Uterus (tissue), 4 donors: ENCODE measurements around the gene NEIL1. TPM values are rescaled to one million over a fixed set of nuclear protein-coding genes. Genes with fewer than 3 reads are reported as not detected.

Experiments used
- DNase-seq, 2 donors: peaks; one replicate each; pipeline ENCODE4 v3.0.0-alpha.2; 2019 to 2020
- H3K27ac ChIP-seq, 2 donors: fragments of 200-600 bp; sonication (generic); 1 replicate in 1 of 2; 2 replicates in 1 of 2; pipeline ENCODE4 v1.5.1; 2016 to 2018
- H3K27me3 ChIP-seq, 2 donors: fragments of 200-600 bp; sonication (generic); one replicate each; pipeline ENCODE4 v1.5.1; 2018 to 2019; ENCODE audit warnings: control low read depth in 1 of 2
- H3K36me3 ChIP-seq, 2 donors: fragments of 200-600 bp; sonication (generic); one replicate each; pipeline ENCODE4 v1.5.1; 2019; ENCODE audit warnings: control low read depth in 1 of 2
- H3K4me1 ChIP-seq, 2 donors: fragments of 200-600 bp; sonication (generic); one replicate each; pipeline ENCODE4 v1.5.1; 2018 to 2019; ENCODE audit warnings: control low read depth in 1 of 2
- H3K4me3 ChIP-seq, 2 donors: fragments of 200-600 bp; sonication (generic); 1 replicate in 1 of 2; 2 replicates in 1 of 2; pipeline ENCODE4 v1.5.1; 2018 to 2019; ENCODE audit warnings: mild to moderate bottlenecking in 1 of 2
- H3K9me3 ChIP-seq, 2 donors: fragments of 200-600 bp; sonication (generic); one replicate each; pipeline ENCODE4 v1.5.1; 2019; ENCODE audit warnings: control low read depth in 1 of 2
- POLR2A ChIP-seq, 2 donors: fragments of 450-650 bp; IDR thresholded peaks; one replicate each; pipeline ENCODE4 v1.6.1; 2016; ENCODE audit warnings: antibody characterized with exemption in 2 of 2, mild to moderate bottlenecking in 1 of 2, moderate library complexity in 1 of 2
- intact Hi-C: fragments of 100-400 bp; cut with DNase I; formaldehyde crosslinking; loops from one replicate; pipeline ENCODE4 v1.15.1; 2023; ENCODE audit warnings: low total_unique reads
- total RNA-seq, 4 donors: library from RNA; depleted of rRNA in 3 of 4; stranded (reverse); fragments of >200 nt in 3 of 4; gene quantifications; one replicate each; pipeline versions ENCODE4 v1.1.0 to v1.2.4, GENCODE V29; 2014 to 2023
- TF ChIP-seq, protein P1 (sequence below), 4 experiments: fragments of 200-600 bp in 2 of 4; fragments of 450-650 bp in 2 of 4; sonication (generic) in 2 of 4; IDR thresholded peaks; one replicate each; pipeline ENCODE4 v1.5.1; 2016 to 2019; ENCODE audit warnings: antibody characterized with exemption in 4 of 4, mild to moderate bottlenecking in 2 of 4, moderate library complexity in 1 of 4
- donor health status: DM: yes; HTN: yes; CAD: no.

NEIL1 gene
- total RNA-seq, 4 donors from 2014 or later, result 6.5 to 155 (median 37.2) TPM

- intact Hi-C loops, result loop anchor here (10.0 kb wide), 1 partner anchor 265 kb away; the partner anchor contains the start of gene SNUPN
- no peaks in the 10 kb centered on the region for H3K4me1 ChIP-seq
- H3K27ac ChIP-seq, result no peak overlapping the region
- H3K4me3 ChIP-seq, result no peak overlapping the region
- no peaks in the 10 kb centered on the region for H3K9me3 ChIP-seq
- H3K36me3 ChIP-seq, result no peaks in the 10 kb centered on the region
- no peaks in the 10 kb centered on the region for H3K27me3 ChIP-seq
- TF ChIP-seq, protein P1, sequence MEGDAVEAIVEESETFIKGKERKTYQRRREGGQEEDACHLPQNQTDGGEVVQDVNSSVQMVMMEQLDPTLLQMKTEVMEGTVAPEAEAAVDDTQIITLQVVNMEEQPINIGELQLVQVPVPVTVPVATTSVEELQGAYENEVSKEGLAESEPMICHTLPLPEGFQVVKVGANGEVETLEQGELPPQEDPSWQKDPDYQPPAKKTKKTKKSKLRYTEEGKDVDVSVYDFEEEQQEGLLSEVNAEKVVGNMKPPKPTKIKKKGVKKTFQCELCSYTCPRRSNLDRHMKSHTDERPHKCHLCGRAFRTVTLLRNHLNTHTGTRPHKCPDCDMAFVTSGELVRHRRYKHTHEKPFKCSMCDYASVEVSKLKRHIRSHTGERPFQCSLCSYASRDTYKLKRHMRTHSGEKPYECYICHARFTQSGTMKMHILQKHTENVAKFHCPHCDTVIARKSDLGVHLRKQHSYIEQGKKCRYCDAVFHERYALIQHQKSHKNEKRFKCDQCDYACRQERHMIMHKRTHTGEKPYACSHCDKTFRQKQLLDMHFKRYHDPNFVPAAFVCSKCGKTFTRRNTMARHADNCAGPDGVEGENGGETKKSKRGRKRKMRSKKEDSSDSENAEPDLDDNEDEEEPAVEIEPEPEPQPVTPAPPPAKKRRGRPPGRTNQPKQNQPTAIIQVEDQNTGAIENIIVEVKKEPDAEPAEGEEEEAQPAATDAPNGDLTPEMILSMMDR (IDR thresholded peaks at IDR 0.05), result no peak
- TF ChIP-seq POLR2A (IDR thresholded peaks at IDR 0.05), result no peak
- no peak for DNase-seq
Observed at GRCh38 chr15:75359537-75360250, 12.9 kb downstream of the NEIL1 start.

DNA sequence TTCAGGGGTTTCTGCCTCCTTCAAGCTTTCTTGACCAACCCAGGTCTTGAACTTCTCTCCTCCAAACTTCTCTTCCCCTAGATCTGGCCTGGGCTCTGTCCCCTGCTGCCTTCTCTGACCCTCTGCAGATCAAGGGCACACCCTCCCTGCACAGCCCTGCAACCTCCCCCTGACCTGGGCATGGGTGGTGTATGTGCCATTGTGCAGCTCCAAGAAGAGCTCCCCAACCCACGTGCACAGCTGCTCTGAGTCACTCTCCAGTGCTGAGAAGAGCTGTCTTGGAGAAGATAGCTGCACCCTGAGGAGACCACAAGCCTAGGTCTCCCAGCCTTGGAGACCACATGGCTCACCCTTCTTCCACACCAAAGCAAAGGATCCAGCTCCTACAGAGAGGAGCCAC lies 13.6 kb downstream of the NEIL1 start:
- intact Hi-C loops, result loop anchor here (10.0 kb wide), 1 partner anchor 264 kb away; the partner anchor contains the start of gene SNUPN
- H3K36me3 ChIP-seq, result no peaks in the 10 kb centered on the region
- TF ChIP-seq, protein P1 (IDR thresholded peaks at IDR 0.05), result no peak
- TF ChIP-seq POLR2A (IDR thresholded peaks at IDR 0.05), result no peak

GRCh38 chr15:75360856-75361255 lies 14.0 kb downstream of the NEIL1 start:
- Histone ChIP-seq H3K4me3 (no peak overlapping the region), H3K4me1 (no peaks in the 10 kb centered on the region), H3K9me3 (no peaks in the 10 kb centered on the region), H3K27me3 (no peaks in the 10 kb centered on the region), H3K27ac (no peak overlapping the region), H3K36me3 (no peaks in the 10 kb centered on the region)
- TF ChIP-seq POLR2A (IDR thresholded peaks at IDR 0.05), result no peak
- TF ChIP-seq, protein P1 (IDR thresholded peaks at IDR 0.05), result no peak
- DNase-seq, result no peak
- intact Hi-C loops, result loop anchor here (10.0 kb wide), 1 partner anchor 264 kb away; the partner anchor contains the start of gene SNUPN

More for the DNA sequence above, 13.6 kb downstream of the NEIL1 start:
- Histone ChIP-seq H3K4me3 (no peak overlapping the region), H3K27ac (no peak overlapping the region), H3K4me1 (no peaks in the 10 kb centered on the region), H3K27me3 (no peaks in the 10 kb centered on the region), H3K9me3 (no peaks in the 10 kb centered on the region)
- no peak for DNase-seq

DNA sequence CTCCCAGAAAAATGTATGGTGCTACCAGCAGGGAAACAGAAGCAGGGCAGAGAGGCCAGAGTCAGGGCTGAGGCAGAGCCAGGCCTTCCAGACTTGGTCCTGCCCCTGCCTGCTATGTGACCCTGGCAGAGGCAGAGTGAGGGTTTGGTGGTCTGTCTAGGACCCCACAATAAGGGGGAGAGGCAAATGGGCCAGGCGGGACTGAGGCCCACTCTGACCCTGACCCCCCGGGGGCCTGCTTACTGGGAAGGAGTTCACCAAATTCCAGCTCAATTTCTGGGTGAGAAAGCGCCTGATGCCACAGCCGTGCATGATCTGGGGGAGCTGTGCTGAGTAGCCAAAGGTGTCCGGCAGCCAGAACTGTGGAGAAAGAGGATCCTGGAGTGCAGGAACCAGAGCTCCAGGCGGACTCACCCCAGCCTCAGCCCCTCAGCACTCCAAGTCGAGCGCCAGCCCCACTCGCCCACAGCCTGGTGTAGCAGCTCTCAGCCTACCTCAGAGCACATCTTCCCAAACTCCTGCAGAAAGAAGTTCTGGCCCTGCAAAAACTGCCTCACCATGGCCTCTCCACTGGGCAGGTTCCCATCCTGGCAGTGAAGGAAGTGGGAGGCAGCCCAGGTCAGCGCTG lies 14.6 kb downstream of the NEIL1 start:
- intact Hi-C loops, result loop anchor here (10.0 kb wide), 1 partner anchor 263 kb away; the partner anchor contains the start of gene SNUPN
- H3K27ac ChIP-seq, result no peak overlapping the region
- H3K4me3 ChIP-seq, result no peak overlapping the region
- H3K9me3 ChIP-seq, result no peaks in the 10 kb centered on the region
- no peaks in the 10 kb centered on the region for H3K36me3 ChIP-seq
- TF ChIP-seq, protein P1 (IDR thresholded peaks at IDR 0.05), result no peak
- TF ChIP-seq POLR2A (IDR thresholded peaks at IDR 0.05), result no peak
- H3K27me3 ChIP-seq, result no peaks in the 10 kb centered on the region
- no peak for DNase-seq
- H3K4me1 ChIP-seq, result no peaks in the 10 kb centered on the region
